GM12878 (cell line): ENCODE data around the gene RAPGEF6. TPM values are rescaled to one million over a fixed set of nuclear protein-coding genes. Genes with fewer than 3 reads are reported as not detected.

ENCODE experiments used
- ATAC-seq: fragments of 200-7000 bp; cut with Tn5 transposase; 3 replicates; pipeline ENCODE4 v1.9.1; 2020; ENCODE audit warnings: mild to moderate bottlenecking, moderate library complexity
- BruUV-seq: library from RNA; stranded (reverse); fragments of 400-500 nt; replicated peaks from 2 replicates; lab custom pipeline; 2021; lab: Mats Ljungman, UMichigan
- CTCF ChIA-PET: fragments of 300-600 bp; sonication (Branson Sonifier 250); formaldehyde crosslinking; extraction: SDS; loops from one replicate; lab custom pipeline; 2021; ENCODE audit warnings: inconsistent platforms; lab: Yijun Ruan, JAX
- POLR2A ChIA-PET: fragments of 350-600 bp; formaldehyde crosslinking; extraction: SDS; loops from one replicate; lab custom pipeline; 2021; ENCODE audit warnings: inconsistent platforms; lab: Charles Lee
- RAD21 ChIA-PET: fragments of 300-600 bp; sonication (Branson Sonifier 250); formaldehyde crosslinking; loops from one replicate; lab custom pipeline; 2023; ENCODE audit warnings: antibody characterized with exemption; ENCODE audit not compliant: unreplicated experiment; lab: Charles Lee
- SMC1A ChIA-PET: fragments of 300-600 bp; sonication (Branson Sonifier 250); formaldehyde crosslinking; loops from one replicate; lab custom pipeline; 2023; ENCODE audit not compliant: unreplicated experiment, uncharacterized antibody; lab: Charles Lee
- DNase-seq: peaks from one replicate; pipeline ENCODE4 v3.0.0-alpha.2; 2011; ENCODE audit warnings: low read depth, low spot score
- FAIRE-seq: peaks from 3 replicates; lab custom pipeline; 2011; peaks lifted over from hg19 to GRCh38; lab: Jason Lieb, UNC
- H2AFZ ChIP-seq: 2 replicates; pipeline ENCODE4 v1.6.0; 2011; ENCODE audit warnings: low read depth, low read length, control low read depth; ENCODE audit not compliant: control insufficient read depth
- H3K27ac ChIP-seq: 2 replicates; pipeline ENCODE4 v1.5.1; 2011; ENCODE audit warnings: control low read depth; ENCODE audit not compliant: control insufficient read depth, insufficient read depth
- H3K27me3 ChIP-seq, 2 experiments: replicated peaks in 1 of 2; 2 replicates each; pipeline versions ENCODE4 v1.6.0 to v1.6.1; 2011; ENCODE audit warnings: low read length in 1 of 2; ENCODE audit not compliant: control insufficient read depth in 2 of 2, insufficient read depth in 2 of 2
- H3K36me3 ChIP-seq, 2 experiments: 2 replicates each; pipeline ENCODE4 v1.5.1; 2011; ENCODE audit warnings: low read length in 1 of 2; ENCODE audit not compliant: control insufficient read depth in 2 of 2, insufficient read depth in 2 of 2
- H3K4me1 ChIP-seq: 2 replicates; pipeline ENCODE4 v1.6.1; 2011; ENCODE audit warnings: mild to moderate bottlenecking, low read length, moderate library complexity, mixed read lengths; ENCODE audit not compliant: control insufficient read depth, insufficient read depth
- H3K4me2 ChIP-seq: 2 replicates; pipeline ENCODE4 v1.6.0; 2011; ENCODE audit warnings: control low read depth; ENCODE audit not compliant: control insufficient read depth, insufficient read depth
- H3K4me3 ChIP-seq: fragments of 200-600 bp; sonication (generic); 2 replicates; pipeline ENCODE4 v1.5.1; 2016
- H3K79me2 ChIP-seq: 2 replicates; pipeline ENCODE4 v1.6.0; 2011; ENCODE audit warnings: low read length; ENCODE audit not compliant: control insufficient read depth, insufficient read depth
- H3K9ac ChIP-seq: 2 replicates; pipeline ENCODE4 v1.8.0; 2011; ENCODE audit warnings: low read length, control low read depth, mixed read lengths; ENCODE audit not compliant: control insufficient read depth, insufficient read depth
- H3K9me3 ChIP-seq: replicated peaks from 3 replicates; pipeline ENCODE4 v1.5.1; 2011; ENCODE audit warnings: mild to moderate bottlenecking, low read length; ENCODE audit not compliant: control insufficient read depth, insufficient read depth
- H4K20me1 ChIP-seq: 2 replicates; pipeline ENCODE4 v1.6.0; 2011; ENCODE audit not compliant: control insufficient read depth, insufficient read depth
- BHLHE40 ChIP-seq, 2 experiments: fragments of 450-650 bp in 1 of 2; IDR thresholded peaks; 2 replicates each; pipeline ENCODE4 v1.6.1; 2011 to 2017; ENCODE audit warnings: low read depth in 2 of 2, borderline replicate concordance in 1 of 2, improper control_type of control experiment in 1 of 2, low read length in 1 of 2, mild to moderate bottlenecking in 1 of 2
- BMI1 ChIP-seq: fragments of 450-650 bp; IDR thresholded peaks from 2 replicates; pipeline ENCODE4 v1.6.1; 2016; ENCODE audit warnings: mild to moderate bottlenecking, moderate library complexity, borderline replicate concordance
- CBX5 ChIP-seq: sonication (generic); IDR thresholded peaks from 2 replicates; pipeline ENCODE4 v1.6.1; 2016; ENCODE audit warnings: low read depth, moderate library complexity, mild to moderate bottlenecking, inconsistent platforms
- CHD2 ChIP-seq: IDR thresholded peaks from 2 replicates; pipeline ENCODE4 v1.6.1; 2011; ENCODE audit warnings: low read depth, low read length, improper control_type of control experiment, borderline replicate concordance
- DPF2 ChIP-seq: fragments of 450-650 bp; IDR thresholded peaks from 2 replicates; pipeline ENCODE4 v1.6.1; 2017; ENCODE audit warnings: mild to moderate bottlenecking
- EGR1 ChIP-seq, 2 experiments: IDR thresholded peaks; 1 replicate in 1 of 2; 2 replicates in 1 of 2; pipeline ENCODE4 v1.6.1; 2011 to 2012; ENCODE audit warnings: low read depth in 2 of 2, low read length in 2 of 2, borderline replicate concordance in 1 of 2, mild to moderate bottlenecking in 1 of 2, moderate library complexity in 1 of 2
- ETV6 ChIP-seq, 2 experiments: fragments of 450-650 bp in 1 of 2; IDR thresholded peaks in 1 of 2; conservative IDR thresholded peaks in 1 of 2; 2 replicates each; pipeline ENCODE4 v1.6.1; 2014; ENCODE audit warnings: antibody characterized with exemption in 1 of 2, borderline replicate concordance in 1 of 2, low read depth in 1 of 2, mild to moderate bottlenecking in 1 of 2, moderate library complexity in 1 of 2
- GATAD2B ChIP-seq: fragments of 450-650 bp; conservative IDR thresholded peaks from 2 replicates; pipeline ENCODE4 v1.6.1; 2017; ENCODE audit warnings: low read depth, mild to moderate bottlenecking, moderate library complexity
- HDGF ChIP-seq: fragments of 450-650 bp; IDR thresholded peaks from 2 replicates; pipeline ENCODE4 v1.6.1; 2016; ENCODE audit warnings: antibody characterized with exemption
- KLF5 ChIP-seq: fragments of 450-650 bp; IDR thresholded peaks from 2 replicates; pipeline ENCODE4 v1.6.1; 2014; ENCODE audit warnings: mild to moderate bottlenecking; ENCODE audit not compliant: partially characterized antibody
- POLR2AphosphoS5 ChIP-seq: IDR thresholded peaks from 2 replicates; pipeline ENCODE4 v1.6.1; 2011; ENCODE audit warnings: mild to moderate bottlenecking, low read length, inconsistent platforms
- RFX5 ChIP-seq: IDR thresholded peaks from 2 replicates; pipeline ENCODE4 v1.6.1; 2011; ENCODE audit warnings: low read depth, low read length, improper control_type of control experiment
- SIX5 ChIP-seq: IDR thresholded peaks from 2 replicates; pipeline ENCODE4 v1.6.1; 2011; ENCODE audit warnings: mild to moderate bottlenecking, low read depth, low read length, moderate library complexity; ENCODE audit not compliant: severe bottlenecking
- SMAD5 ChIP-seq: IDR thresholded peaks from 2 replicates; pipeline ENCODE4 v1.6.1; 2016; ENCODE audit warnings: antibody characterized with exemption, low read depth
- TCF12 ChIP-seq: IDR thresholded peaks from 2 replicates; pipeline ENCODE4 v1.6.1; 2011; ENCODE audit warnings: low read depth, mild to moderate bottlenecking, low read length
- ZNF207 ChIP-seq: fragments of 450-650 bp; IDR thresholded peaks from 2 replicates; pipeline ENCODE4 v1.6.1; 2014; ENCODE audit warnings: antibody characterized with exemption, mild to moderate bottlenecking, borderline replicate concordance
- ZNF384 ChIP-seq: IDR thresholded peaks from 2 replicates; pipeline ENCODE4 v1.6.1; 2012; ENCODE audit warnings: low read depth, mild to moderate bottlenecking, low read length, improper control_type of control experiment, borderline replicate concordance
- WGBS: methylation state at CpG from one replicate; pipeline ENCODE4 v1.1.6; 2016; ENCODE audit warnings: low lambda C conversion rate; ENCODE audit not compliant: insufficient replicate concordance, insufficient coverage; ENCODE audit errors: missing lambda C conversion rate; 5-methylcytosine and 5-hydroxymethylcytosine counted together
- in situ Hi-C: fragments of 300-500 bp; cut with MboI; formaldehyde crosslinking; loops from 9 replicates; pipeline ENCODE4 v1.14.3; 2018; ENCODE audit warnings: mixed read lengths
- intact Hi-C: fragments of 100-400 bp; cut with micrococcal nuclease; formaldehyde crosslinking; loops from one replicate; pipeline ENCODE4 v1.14.2; 2022; ENCODE audit not compliant: unreplicated experiment
- polyA plus RNA-seq, 11 experiments: library from polyadenylated mRNA; depleted of rRNA in 4 of 11; unstranded in 6 of 11; stranded (reverse) in 5 of 11; fragments of >200 nt; fragmentation: Nextera tagmentation in 4 of 11; fragmentation: Illumina TruSeq in 1 of 11; extraction: Ambion mirVana in 4 of 11; extraction: Trizol in 1 of 11; gene quantifications; 1 replicate in 1 of 11; 2 replicates in 10 of 11; pipeline versions ENCODE4 v1.2.1 to v1.2.3, GENCODE V29; 2011 to 2016; ENCODE audit warnings: inconsistent platforms in 2 of 11, missing spikeins in 2 of 11, low read depth in 1 of 11
- total RNA-seq, 4 experiments: library from RNA; depleted of rRNA in 3 of 4; stranded (reverse); fragments of >200 nt in 3 of 4; fragmentation: Illumina TruSeq in 1 of 4; extraction: Trizol in 1 of 4; gene quantifications; 2 replicates each; pipeline versions ENCODE4 v1.2.1 to v1.2.3, GENCODE V29; 2013 to 2021
- TF ChIP-seq, protein P1 (sequence below): fragments of 450-650 bp; IDR thresholded peaks from 2 replicates; pipeline ENCODE4 v1.6.1; 2018; ENCODE audit warnings: mild to moderate bottlenecking, low read depth, moderate library complexity; ENCODE audit not compliant: partially characterized antibody
- TF ChIP-seq, protein P2 (sequence below): IDR thresholded peaks from 2 replicates; pipeline ENCODE4 v1.6.1; 2011; ENCODE audit warnings: low read depth, mild to moderate bottlenecking, low read length, moderate library complexity, borderline replicate concordance; ENCODE audit errors: extremely low read depth

Gene RAPGEF6
- total and polyA plus RNA-seq, 10 of the 15 experiments (the other 5 are each of a cell fraction or from before 2014, with no cell fraction given) = 2.9 to 24.0 (median 14.2) TPM

DNA sequence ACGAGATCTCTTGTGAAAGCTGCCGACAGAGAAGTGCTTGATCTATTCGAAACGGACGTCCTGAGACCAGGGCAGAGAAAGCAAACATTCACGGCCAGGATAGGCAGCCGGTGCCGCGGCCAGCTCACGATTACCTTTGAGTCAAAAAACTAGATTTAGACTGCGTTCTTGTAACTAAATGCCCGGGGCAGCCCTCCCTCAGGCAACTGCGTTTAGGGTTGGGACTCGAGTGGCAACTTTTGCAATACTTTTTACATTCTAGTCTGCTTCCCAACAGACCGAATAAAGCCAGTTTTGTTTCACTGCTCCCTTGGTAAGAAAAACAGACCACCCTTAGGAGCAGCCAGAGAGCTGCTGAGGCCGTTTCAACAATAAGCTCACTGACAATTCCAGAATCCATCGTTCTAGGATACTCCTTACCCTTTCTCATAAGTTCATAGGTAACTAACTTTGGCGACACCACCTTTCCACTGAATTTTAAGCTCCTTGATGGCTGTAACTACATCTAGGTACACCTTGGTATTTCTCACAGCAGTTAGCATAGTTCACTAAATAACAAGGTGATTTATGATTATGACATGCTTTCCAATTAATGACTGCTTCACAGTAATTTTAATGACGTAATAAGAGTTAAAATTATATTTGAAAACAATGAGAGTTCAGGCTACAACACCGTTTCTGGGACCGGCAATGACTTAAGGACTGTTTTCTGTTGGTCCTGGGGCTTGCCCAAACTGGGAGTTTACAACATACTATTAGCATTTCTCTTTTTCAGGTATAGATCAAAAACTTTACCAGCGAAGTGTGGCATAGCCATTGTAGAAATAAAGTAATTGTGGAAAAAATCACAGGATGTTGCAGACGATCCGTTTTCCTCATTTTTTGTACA is 899 bp upstream of the RAPGEF6 start:
- Histone ChIP-seq H3K36me3 (no peaks in the 10 kb centered on the region), H3K9me3 (no peaks in the 10 kb centered on the region), H3K27ac (peak overlapping the region; percentile 98), H4K20me1 (no peaks in the 10 kb centered on the region), H3K27me3 (no peaks in the 10 kb centered on the region), H3K4me3 (peak overlapping the region; percentile 75), H3K9ac (peak overlapping the region; percentile 98), H3K4me1 (peaks cover 26% of the 10 kb centered on the region), H2AFZ (peak overlapping the region; percentile 46), H3K4me2 (peak overlapping the region; percentile 77), H3K79me2 (peaks cover 41% of the 10 kb centered on the region)
- ATAC-seq = peak; percentile 3; the same call in 2 of the 3 replicates
- ChIA-PET CTCF (interaction anchor here (1.3 kb wide), 1 partner anchor 11 kb away, joined by 6 read pairs; no protein-coding TSS in a partner anchor), RAD21 (interaction anchor here (0.9 to 1.4 kb wide), 7 partner anchors 11 to 161 kb away, joined by 3 to 22 read pairs (median 4); partner anchors contain the start of gene FNIP1), SMC1A (interaction anchor here (0.6 to 1.5 kb wide), 7 partner anchors 9 to 175 kb away, joined by 3 to 26 read pairs (median 3); no protein-coding TSS in a partner anchor), POLR2A (interaction anchor here (0.6 to 1.4 kb wide), 5 partner anchors 8 to 161 kb away, joined by 3 to 13 read pairs (median 6); partner anchors contain the start of gene FNIP1)
- no peak for FAIRE-seq
- intact Hi-C loops (loop anchor here (1.0 to 5.0 kb wide), 2 partner anchors 161 to 464 kb away; partner anchors contain the start of genes FNIP1 and LYRM7), in situ Hi-C loops (no loop called here)
- BruUV-seq = TSS peak; percentile 100
- DNase-seq = peak; percentile 20
- under 1% methylated on average over 24 of the region's 24 CpGs for WGBS
- TF ChIP-seq GATAD2B = 0 out of 2 replicates have a peak, but pooled peaks have one; percentile 10
- no peak for TF ChIP-seq CHD2
- TF ChIP-seq ZNF207 = peak; percentile 47; the same call in 1 of the 2 replicates
- TF ChIP-seq, protein P1, sequence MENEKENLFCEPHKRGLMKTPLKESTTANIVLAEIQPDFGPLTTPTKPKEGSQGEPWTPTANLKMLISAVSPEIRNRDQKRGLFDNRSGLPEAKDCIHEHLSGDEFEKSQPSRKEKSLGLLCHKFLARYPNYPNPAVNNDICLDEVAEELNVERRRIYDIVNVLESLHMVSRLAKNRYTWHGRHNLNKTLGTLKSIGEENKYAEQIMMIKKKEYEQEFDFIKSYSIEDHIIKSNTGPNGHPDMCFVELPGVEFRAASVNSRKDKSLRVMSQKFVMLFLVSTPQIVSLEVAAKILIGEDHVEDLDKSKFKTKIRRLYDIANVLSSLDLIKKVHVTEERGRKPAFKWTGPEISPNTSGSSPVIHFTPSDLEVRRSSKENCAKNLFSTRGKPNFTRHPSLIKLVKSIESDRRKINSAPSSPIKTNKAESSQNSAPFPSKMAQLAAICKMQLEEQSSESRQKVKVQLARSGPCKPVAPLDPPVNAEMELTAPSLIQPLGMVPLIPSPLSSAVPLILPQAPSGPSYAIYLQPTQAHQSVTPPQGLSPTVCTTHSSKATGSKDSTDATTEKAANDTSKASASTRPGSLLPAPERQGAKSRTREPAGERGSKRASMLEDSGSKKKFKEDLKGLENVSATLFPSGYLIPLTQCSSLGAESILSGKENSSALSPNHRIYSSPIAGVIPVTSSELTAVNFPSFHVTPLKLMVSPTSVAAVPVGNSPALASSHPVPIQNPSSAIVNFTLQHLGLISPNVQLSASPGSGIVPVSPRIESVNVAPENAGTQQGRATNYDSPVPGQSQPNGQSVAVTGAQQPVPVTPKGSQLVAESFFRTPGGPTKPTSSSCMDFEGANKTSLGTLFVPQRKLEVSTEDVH = no peak
- TF ChIP-seq CBX5 = no peak
- 0 out of 2 replicates have a peak, but pooled peaks have one; percentile 39 for TF ChIP-seq DPF2
- TF ChIP-seq POLR2AphosphoS5 = peak; percentile 61
- TF ChIP-seq RFX5 = no peak
- no peak for TF ChIP-seq KLF5
- no peak for TF ChIP-seq SIX5
- TF ChIP-seq HDGF = no peak
- peak; percentile 71; the same call in 1 of the 2 replicates for TF ChIP-seq SMAD5
- no peak for TF ChIP-seq EGR1 (IDR thresholded peaks at IDR 0.05; ENCODE audit: borderline replicate concordance in 1 of 2, low read depth in 2 of 2, low read length in 2 of 2)
- no peak for TF ChIP-seq TCF12
- no peak for TF ChIP-seq BHLHE40 (IDR thresholded peaks at IDR 0.05; ENCODE audit: borderline replicate concordance in 1 of 2, low read depth in 2 of 2, low read length in 1 of 2)
- no peak for TF ChIP-seq ZNF384
- TF ChIP-seq ETV6 (conservative IDR thresholded peaks at IDR 0.05 in 1 of 2, IDR thresholded peaks at IDR 0.05 in 1 of 2; ENCODE audit: borderline replicate concordance in 1 of 2, low read depth in 1 of 2) = no peak
- TF ChIP-seq BMI1 = no peak
- TF ChIP-seq, protein P2, sequence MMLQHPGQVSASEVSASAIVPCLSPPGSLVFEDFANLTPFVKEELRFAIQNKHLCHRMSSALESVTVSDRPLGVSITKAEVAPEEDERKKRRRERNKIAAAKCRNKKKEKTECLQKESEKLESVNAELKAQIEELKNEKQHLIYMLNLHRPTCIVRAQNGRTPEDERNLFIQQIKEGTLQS = no peak
